Smooth muscle cell (in vitro differentiated cells): Measurements from ENCODE around the gene GPR87. TPM values are rescaled to one million over a fixed set of nuclear protein-coding genes. Genes with fewer than 3 reads are reported as not detected.

Experiments used
- DNase-seq: peaks from one replicate; lab custom pipeline; 2025; ENCODE audit not compliant: unreplicated experiment; lab: John Stamatoyannopoulos, UW
- H2AFZ ChIP-seq: fragments of 200-600 bp; sonication (generic); 2 replicates; pipeline ENCODE4 v1.6.0; 2016; ENCODE audit warnings: antibody characterized with exemption, low read depth, mild to moderate bottlenecking
- H3F3A ChIP-seq: fragments of 200-600 bp; sonication (generic); 2 replicates; pipeline ENCODE4 v1.6.0; 2017; ENCODE audit warnings: antibody characterized with exemption, low read depth
- H3K27ac ChIP-seq: fragments of 200-600 bp; sonication (generic); 2 replicates; pipeline ENCODE4 v1.5.1; 2016; ENCODE audit warnings: low read depth, mild to moderate bottlenecking
- H3K27me3 ChIP-seq: fragments of 200-600 bp; sonication (generic); 2 replicates; pipeline ENCODE4 v1.6.1; 2016; ENCODE audit warnings: low read depth, mild to moderate bottlenecking
- H3K36me3 ChIP-seq: fragments of 200-600 bp; sonication (generic); 2 replicates; pipeline ENCODE4 v1.5.1; 2016; ENCODE audit warnings: low read depth
- H3K4me1 ChIP-seq: fragments of 200-600 bp; sonication (generic); 2 replicates; pipeline ENCODE4 v1.5.1; 2016; ENCODE audit warnings: low read depth
- H3K4me2 ChIP-seq: fragments of 200-600 bp; sonication (generic); 2 replicates; pipeline ENCODE4 v1.6.0; 2016; ENCODE audit warnings: mild to moderate bottlenecking
- H3K4me3 ChIP-seq: fragments of 200-600 bp; sonication (generic); 2 replicates; pipeline ENCODE4 v1.5.1; 2016; ENCODE audit warnings: mild to moderate bottlenecking
- H3K79me2 ChIP-seq: fragments of 200-600 bp; sonication (generic); 2 replicates; pipeline ENCODE4 v1.6.0; 2016; ENCODE audit warnings: low read depth, mild to moderate bottlenecking
- H3K9ac ChIP-seq: fragments of 200-600 bp; sonication (generic); 2 replicates; pipeline ENCODE4 v1.6.0; 2016; ENCODE audit warnings: low read depth
- H3K9me3 ChIP-seq: fragments of 200-600 bp; sonication (generic); replicated peaks from 2 replicates; pipeline ENCODE4 v1.5.1; 2016; ENCODE audit warnings: low read depth
- H4K20me1 ChIP-seq: fragments of 200-600 bp; sonication (generic); 2 replicates; pipeline ENCODE4 v1.6.0; 2016; ENCODE audit warnings: low read depth
- WGBS: methylation state at CpG from one replicate; pipeline ENCODE4 v1.1.7; 2016; ENCODE audit warnings: low lambda C conversion rate; 5-methylcytosine and 5-hydroxymethylcytosine counted together
- polyA plus RNA-seq: library from polyadenylated mRNA; unstranded; fragments of >200 nt; fragmentation: Nextera tagmentation; extraction: Ambion mirVana; gene quantifications from 2 replicates; pipeline ENCODE4 v1.2.1, GENCODE V29; 2016
- total RNA-seq: library from RNA; depleted of rRNA; stranded (reverse); fragments of >200 nt; gene quantifications from 2 replicates; pipeline ENCODE4 v1.2.3, GENCODE V29; 2014
- TF ChIP-seq, protein P1 (sequence below): fragments of 200-600 bp; sonication (generic); IDR thresholded peaks from 2 replicates; pipeline ENCODE4 v1.5.1; 2017; ENCODE audit warnings: borderline replicate concordance, mild to moderate bottlenecking, antibody characterized with exemption; ENCODE audit not compliant: insufficient read depth, poor library complexity, severe bottlenecking

Gene GPR87
- total and polyA plus RNA-seq, 2 experiments from 2014 or later, result 5.1 to 24.0 TPM

DNA sequence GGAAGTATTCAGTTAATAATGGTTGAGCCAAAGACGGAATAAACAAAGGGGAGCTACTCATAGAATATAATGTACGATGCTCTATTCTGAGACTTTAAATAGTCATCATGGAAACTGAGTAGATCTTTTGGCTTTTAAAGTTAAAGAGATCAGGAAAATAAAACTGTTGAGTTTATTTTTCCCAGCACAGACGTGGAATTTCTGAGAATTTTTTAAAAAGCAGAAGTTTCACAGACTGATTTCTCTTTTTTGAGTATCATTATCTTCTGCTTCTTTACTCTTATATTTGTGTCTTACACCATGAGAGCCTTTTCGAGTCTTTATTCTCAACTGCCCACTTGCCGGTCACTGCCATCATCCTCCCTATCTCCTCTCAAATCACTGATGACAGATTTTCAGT lies 51.5 kb downstream of the GPR87 start:
- no peaks in the 10 kb centered on the region for H3K9me3 ChIP-seq
- no peak overlapping the region for H2AFZ ChIP-seq
- DNase-seq, result no peak
- H3F3A ChIP-seq, result no peaks in the 10 kb centered on the region
- H3K4me2 ChIP-seq, result no peak overlapping the region
- TF ChIP-seq, protein P1, sequence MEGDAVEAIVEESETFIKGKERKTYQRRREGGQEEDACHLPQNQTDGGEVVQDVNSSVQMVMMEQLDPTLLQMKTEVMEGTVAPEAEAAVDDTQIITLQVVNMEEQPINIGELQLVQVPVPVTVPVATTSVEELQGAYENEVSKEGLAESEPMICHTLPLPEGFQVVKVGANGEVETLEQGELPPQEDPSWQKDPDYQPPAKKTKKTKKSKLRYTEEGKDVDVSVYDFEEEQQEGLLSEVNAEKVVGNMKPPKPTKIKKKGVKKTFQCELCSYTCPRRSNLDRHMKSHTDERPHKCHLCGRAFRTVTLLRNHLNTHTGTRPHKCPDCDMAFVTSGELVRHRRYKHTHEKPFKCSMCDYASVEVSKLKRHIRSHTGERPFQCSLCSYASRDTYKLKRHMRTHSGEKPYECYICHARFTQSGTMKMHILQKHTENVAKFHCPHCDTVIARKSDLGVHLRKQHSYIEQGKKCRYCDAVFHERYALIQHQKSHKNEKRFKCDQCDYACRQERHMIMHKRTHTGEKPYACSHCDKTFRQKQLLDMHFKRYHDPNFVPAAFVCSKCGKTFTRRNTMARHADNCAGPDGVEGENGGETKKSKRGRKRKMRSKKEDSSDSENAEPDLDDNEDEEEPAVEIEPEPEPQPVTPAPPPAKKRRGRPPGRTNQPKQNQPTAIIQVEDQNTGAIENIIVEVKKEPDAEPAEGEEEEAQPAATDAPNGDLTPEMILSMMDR, result no peak
- H3K79me2 ChIP-seq, result no peaks in the 10 kb centered on the region
- no peaks in the 10 kb centered on the region for H3K36me3 ChIP-seq
- H3K27me3 ChIP-seq, result peaks cover 8% of the 10 kb centered on the region
- H3K27ac ChIP-seq, result no peak overlapping the region
- H3K4me3 ChIP-seq, result no peak overlapping the region
- H4K20me1 ChIP-seq, result no peaks in the 10 kb centered on the region
- H3K4me1 ChIP-seq, result no peaks in the 10 kb centered on the region
- over 99% methylated on average over 5 of the region's 5 CpGs for WGBS
- H3K9ac ChIP-seq, result no peak overlapping the region

DNA sequence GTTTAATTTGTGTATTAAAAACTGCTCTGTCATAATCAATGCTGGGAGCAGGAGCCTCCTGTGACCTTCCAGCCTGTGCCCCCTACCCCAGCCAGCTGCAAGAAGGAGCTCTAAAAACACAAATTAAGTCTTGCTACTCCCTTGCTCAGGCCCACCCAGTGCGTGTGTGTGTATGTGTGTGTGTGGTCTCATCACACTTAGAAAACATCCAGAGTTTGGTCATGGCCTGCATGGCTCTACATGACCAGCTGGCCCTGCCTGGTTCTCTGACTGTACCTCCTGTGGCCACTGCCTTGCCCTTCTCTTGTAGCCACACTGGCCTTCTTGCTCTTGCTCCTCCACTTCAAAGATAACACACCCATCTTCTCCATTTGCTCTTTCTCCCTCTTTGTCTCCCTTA lies 52.0 kb downstream of the GPR87 start:
- Histone ChIP-seq H3K27me3 (peaks cover 8% of the 10 kb centered on the region), H3K9me3 (no peaks in the 10 kb centered on the region), H3K4me1 (no peaks in the 10 kb centered on the region), H3K36me3 (no peaks in the 10 kb centered on the region), H3K27ac (no peak overlapping the region), H3K79me2 (no peaks in the 10 kb centered on the region), H3K4me2 (no peak overlapping the region), H4K20me1 (no peaks in the 10 kb centered on the region), H3K4me3 (no peak overlapping the region), H3K9ac (no peak overlapping the region), H3F3A (no peaks in the 10 kb centered on the region), H2AFZ (no peak overlapping the region)
- no peak for DNase-seq
- TF ChIP-seq, protein P1, result no peak
- 95% methylated on average over 1 of the region's 1 CpG for WGBS

DNA sequence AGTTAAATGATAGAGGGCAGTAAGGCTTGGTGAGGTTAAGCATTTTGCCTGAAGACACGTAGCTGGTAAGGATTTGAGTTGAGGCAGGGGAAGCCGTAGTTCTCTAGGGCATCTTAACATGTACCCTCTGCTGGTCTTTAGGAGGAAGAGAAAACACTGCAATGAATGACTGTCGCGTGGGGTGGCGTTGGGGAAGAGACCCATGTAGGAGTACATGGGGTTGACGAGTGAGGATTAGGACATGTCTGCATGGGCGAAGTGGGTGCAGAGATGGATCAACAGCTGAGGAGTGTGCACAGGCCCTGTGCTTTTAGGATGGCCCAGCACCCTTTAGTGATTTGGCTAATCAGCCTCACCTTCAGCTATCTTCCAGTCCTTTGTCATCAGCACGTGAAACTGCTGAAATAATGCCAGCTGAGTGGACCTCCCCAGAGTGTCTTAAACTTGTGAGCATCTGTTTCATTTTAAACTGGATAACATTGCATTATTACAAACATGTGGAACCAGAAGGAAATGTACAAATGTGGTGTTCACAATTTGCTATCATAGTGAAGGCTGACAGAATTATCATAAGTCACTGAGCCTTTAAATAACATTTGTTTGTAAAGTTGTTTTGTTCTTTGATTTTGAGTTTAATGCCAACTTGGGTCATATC lies 53.6 kb downstream of the GPR87 start:
- H3K79me2 ChIP-seq, result no peaks in the 10 kb centered on the region
- no peaks in the 10 kb centered on the region for H3K36me3 ChIP-seq
- H3K27ac ChIP-seq, result no peak overlapping the region
- H2AFZ ChIP-seq, result no peak overlapping the region
- TF ChIP-seq, protein P1, result no peak
- no peaks in the 10 kb centered on the region for H4K20me1 ChIP-seq
- peaks cover 13% of the 10 kb centered on the region for H3K27me3 ChIP-seq
- H3K4me2 ChIP-seq, result no peak overlapping the region
- no peaks in the 10 kb centered on the region for H3K9me3 ChIP-seq
- H3K4me1 ChIP-seq, result peaks cover 5% of the 10 kb centered on the region
- 46% methylated on average over 8 of the region's 8 CpGs for WGBS
- H3K4me3 ChIP-seq, result no peak overlapping the region
- no peak for DNase-seq
- no peaks in the 10 kb centered on the region for H3F3A ChIP-seq
- no peak overlapping the region for H3K9ac ChIP-seq

DNA sequence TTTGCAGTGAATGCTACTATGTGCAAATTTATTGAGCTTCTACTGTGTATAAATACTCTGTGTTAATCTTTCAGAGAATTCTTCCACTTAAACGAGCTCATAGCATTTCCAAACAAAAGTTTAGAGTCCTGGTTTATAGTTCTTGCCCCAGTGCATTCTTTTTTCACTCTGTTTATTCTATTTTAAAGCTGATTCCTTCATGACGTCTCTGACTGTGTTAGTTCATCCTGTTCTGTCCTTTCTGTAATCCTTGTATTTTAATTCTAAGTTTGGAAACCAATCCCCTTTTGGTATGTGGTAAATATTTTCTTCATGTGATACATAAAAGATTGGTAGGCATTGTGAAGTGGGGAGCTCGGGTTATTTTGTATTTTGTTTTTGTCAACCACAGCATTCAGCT lies 57.0 kb downstream of the GPR87 start:
- TF ChIP-seq, protein P1, result no peak
- Histone ChIP-seq H3K4me3 (no peak overlapping the region), H2AFZ (no peak overlapping the region), H3K4me1 (peaks cover 5% of the 10 kb centered on the region), H3K27me3 (peaks cover 9% of the 10 kb centered on the region), H3K9ac (no peak overlapping the region), H4K20me1 (no peaks in the 10 kb centered on the region), H3K36me3 (no peaks in the 10 kb centered on the region), H3F3A (no peaks in the 10 kb centered on the region), H3K4me2 (no peak overlapping the region), H3K27ac (no peak overlapping the region), H3K9me3 (no peaks in the 10 kb centered on the region), H3K79me2 (no peaks in the 10 kb centered on the region)
- DNase-seq, result no peak
- 50% methylated on average over 3 of the region's 3 CpGs for WGBS
